Smooth muscle cell (in vitro differentiated cells): ENCODE data around the gene C9orf72. TPM values are rescaled to one million over a fixed set of nuclear protein-coding genes. Genes with fewer than 3 reads are reported as not detected.

ENCODE experiments used
- DNase-seq: peaks from one replicate; lab custom pipeline; 2025; ENCODE audit not compliant: unreplicated experiment; lab: John Stamatoyannopoulos, UW
- H2AFZ ChIP-seq: fragments of 200-600 bp; sonication (generic); 2 replicates; pipeline ENCODE4 v1.6.0; 2016; ENCODE audit warnings: antibody characterized with exemption, low read depth, mild to moderate bottlenecking
- H3F3A ChIP-seq: fragments of 200-600 bp; sonication (generic); 2 replicates; pipeline ENCODE4 v1.6.0; 2017; ENCODE audit warnings: antibody characterized with exemption, low read depth
- H3K27ac ChIP-seq: fragments of 200-600 bp; sonication (generic); 2 replicates; pipeline ENCODE4 v1.5.1; 2016; ENCODE audit warnings: low read depth, mild to moderate bottlenecking
- H3K27me3 ChIP-seq: fragments of 200-600 bp; sonication (generic); 2 replicates; pipeline ENCODE4 v1.6.1; 2016; ENCODE audit warnings: low read depth, mild to moderate bottlenecking
- H3K36me3 ChIP-seq: fragments of 200-600 bp; sonication (generic); 2 replicates; pipeline ENCODE4 v1.5.1; 2016; ENCODE audit warnings: low read depth
- H3K4me1 ChIP-seq: fragments of 200-600 bp; sonication (generic); 2 replicates; pipeline ENCODE4 v1.5.1; 2016; ENCODE audit warnings: low read depth
- H3K4me2 ChIP-seq: fragments of 200-600 bp; sonication (generic); 2 replicates; pipeline ENCODE4 v1.6.0; 2016; ENCODE audit warnings: mild to moderate bottlenecking
- H3K4me3 ChIP-seq: fragments of 200-600 bp; sonication (generic); 2 replicates; pipeline ENCODE4 v1.5.1; 2016; ENCODE audit warnings: mild to moderate bottlenecking
- H3K79me2 ChIP-seq: fragments of 200-600 bp; sonication (generic); 2 replicates; pipeline ENCODE4 v1.6.0; 2016; ENCODE audit warnings: low read depth, mild to moderate bottlenecking
- H3K9ac ChIP-seq: fragments of 200-600 bp; sonication (generic); 2 replicates; pipeline ENCODE4 v1.6.0; 2016; ENCODE audit warnings: low read depth
- H3K9me3 ChIP-seq: fragments of 200-600 bp; sonication (generic); replicated peaks from 2 replicates; pipeline ENCODE4 v1.5.1; 2016; ENCODE audit warnings: low read depth
- H4K20me1 ChIP-seq: fragments of 200-600 bp; sonication (generic); 2 replicates; pipeline ENCODE4 v1.6.0; 2016; ENCODE audit warnings: low read depth
- CTCF ChIP-seq: fragments of 200-600 bp; sonication (generic); IDR thresholded peaks from 2 replicates; pipeline ENCODE4 v1.5.1; 2017; ENCODE audit warnings: borderline replicate concordance, mild to moderate bottlenecking, antibody characterized with exemption; ENCODE audit not compliant: insufficient read depth, poor library complexity, severe bottlenecking
- WGBS: methylation state at CpG from one replicate; pipeline ENCODE4 v1.1.7; 2016; ENCODE audit warnings: low lambda C conversion rate; 5-methylcytosine and 5-hydroxymethylcytosine counted together
- polyA plus RNA-seq: library from polyadenylated mRNA; unstranded; fragments of >200 nt; fragmentation: Nextera tagmentation; extraction: Ambion mirVana; gene quantifications from 2 replicates; pipeline ENCODE4 v1.2.1, GENCODE V29; 2016
- total RNA-seq: library from RNA; depleted of rRNA; stranded (reverse); fragments of >200 nt; gene quantifications from 2 replicates; pipeline ENCODE4 v1.2.3, GENCODE V29; 2014

The C9orf72 gene, protein sequence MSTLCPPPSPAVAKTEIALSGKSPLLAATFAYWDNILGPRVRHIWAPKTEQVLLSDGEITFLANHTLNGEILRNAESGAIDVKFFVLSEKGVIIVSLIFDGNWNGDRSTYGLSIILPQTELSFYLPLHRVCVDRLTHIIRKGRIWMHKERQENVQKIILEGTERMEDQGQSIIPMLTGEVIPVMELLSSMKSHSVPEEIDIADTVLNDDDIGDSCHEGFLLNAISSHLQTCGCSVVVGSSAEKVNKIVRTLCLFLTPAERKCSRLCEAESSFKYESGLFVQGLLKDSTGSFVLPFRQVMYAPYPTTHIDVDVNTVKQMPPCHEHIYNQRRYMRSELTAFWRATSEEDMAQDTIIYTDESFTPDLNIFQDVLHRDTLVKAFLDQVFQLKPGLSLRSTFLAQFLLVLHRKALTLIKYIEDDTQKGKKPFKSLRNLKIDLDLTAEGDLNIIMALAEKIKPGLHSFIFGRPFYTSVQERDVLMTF
- total RNA-seq = 12.5 and 23.8 TPM in 2 replicates
- 6.1 and 8.2 TPM in 2 replicates for polyA plus RNA-seq

DNA sequence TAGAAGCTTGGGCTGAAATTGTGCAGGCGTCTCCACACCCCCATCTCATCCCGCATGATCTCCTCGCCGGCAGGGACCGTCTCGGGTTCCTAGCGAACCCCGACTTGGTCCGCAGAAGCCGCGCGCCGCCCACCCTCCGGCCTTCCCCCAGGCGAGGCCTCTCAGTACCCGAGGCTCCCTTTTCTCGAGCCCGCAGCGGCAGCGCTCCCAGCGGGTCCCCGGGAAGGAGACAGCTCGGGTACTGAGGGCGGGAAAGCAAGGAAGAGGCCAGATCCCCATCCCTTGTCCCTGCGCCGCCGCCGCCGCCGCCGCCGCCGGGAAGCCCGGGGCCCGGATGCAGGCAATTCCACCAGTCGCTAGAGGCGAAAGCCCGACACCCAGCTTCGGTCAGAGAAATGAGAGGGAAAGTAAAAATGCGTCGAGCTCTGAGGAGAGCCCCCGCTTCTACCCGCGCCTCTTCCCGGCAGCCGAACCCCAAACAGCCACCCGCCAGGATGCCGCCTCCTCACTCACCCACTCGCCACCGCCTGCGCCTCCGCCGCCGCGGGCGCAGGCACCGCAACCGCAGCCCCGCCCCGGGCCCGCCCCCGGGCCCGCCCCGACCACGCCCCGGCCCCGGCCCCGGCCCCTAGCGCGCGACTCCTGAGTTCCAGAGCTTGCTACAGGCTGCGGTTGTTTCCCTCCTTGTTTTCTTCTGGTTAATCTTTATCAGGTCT, at the start of gene C9orf72:
C9orf72 (minus strand) TSS at position 564 of the 716 bp plus-strand sequence. CDS start 6,361 bp downstream, outside the sequence.
- no peaks in the 10 kb centered on the region for H3K9me3 ChIP-seq
- H3F3A ChIP-seq = peaks cover 7% of the 10 kb centered on the region
- H3K4me2 ChIP-seq = peak within 1 kb of the TSS; percentile 89
- H3K9ac ChIP-seq = peak within 1 kb of the TSS; percentile 93
- peak; percentile 88 for DNase-seq
- no peaks in the 10 kb centered on the region for H4K20me1 ChIP-seq
- peaks cover 14% of the 10 kb centered on the region for H3K79me2 ChIP-seq
- peak within 1 kb of the TSS; percentile 89 for H2AFZ ChIP-seq
- peaks cover 8% of the 10 kb centered on the region for H3K4me1 ChIP-seq
- peak within 1 kb of the TSS; percentile 97 for H3K27ac ChIP-seq
- no peaks in the 10 kb centered on the region for H3K27me3 ChIP-seq
- H3K4me3 ChIP-seq = peak within 1 kb of the TSS; percentile 86
- TF ChIP-seq CTCF = no peak
- under 1% methylated on average over 50 of the region's 72 CpGs for WGBS
- no peaks in the 10 kb centered on the region for H3K36me3 ChIP-seq

DNA sequence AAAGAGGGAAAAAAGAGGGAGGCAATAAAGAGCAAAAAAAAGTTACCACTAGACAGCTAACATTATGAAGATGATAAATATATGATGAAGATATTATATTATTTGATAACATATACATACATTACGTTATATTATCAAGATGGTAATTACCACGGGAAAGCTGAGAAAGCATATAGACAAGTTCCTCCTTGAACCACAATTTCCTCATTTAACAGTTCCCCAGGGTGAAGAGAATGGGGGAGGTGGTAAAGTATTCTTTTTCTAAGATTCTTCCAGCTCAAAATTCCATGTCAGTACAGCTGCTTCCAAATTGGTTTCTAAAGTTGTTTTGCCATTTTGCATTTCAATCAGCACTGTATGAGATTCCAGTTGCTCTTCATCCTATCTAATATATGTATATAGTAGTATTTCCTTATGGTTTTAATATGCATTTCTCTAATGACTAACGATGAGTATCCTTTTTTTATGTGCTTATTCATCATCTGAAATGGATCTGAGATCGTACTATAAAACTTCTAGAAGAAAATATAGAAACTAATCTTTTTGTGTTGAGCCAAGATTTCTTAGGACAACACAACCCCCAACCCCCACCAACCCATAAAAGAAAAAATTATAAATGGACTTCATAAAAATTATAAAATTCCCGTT, 49.5 kb upstream of the C9orf72 start:
- 94% methylated on average over 5 of the region's 5 CpGs for WGBS
- Histone ChIP-seq H3K27ac (no peak overlapping the region), H3K9ac (no peak overlapping the region), H3K4me2 (no peak overlapping the region), H2AFZ (no peak overlapping the region), H3F3A (no peaks in the 10 kb centered on the region), H4K20me1 (no peaks in the 10 kb centered on the region), H3K79me2 (no peaks in the 10 kb centered on the region), H3K9me3 (no peaks in the 10 kb centered on the region), H3K4me3 (no peak overlapping the region), H3K36me3 (no peaks in the 10 kb centered on the region), H3K27me3 (no peaks in the 10 kb centered on the region), H3K4me1 (peaks cover 7% of the 10 kb centered on the region)
- TF ChIP-seq CTCF = no peak
- DNase-seq = no peak

GRCh38 chr9:27619743-27620142, 46.5 kb upstream of the C9orf72 start:
- TF ChIP-seq CTCF = no peak
- Histone ChIP-seq H4K20me1 (no peaks in the 10 kb centered on the region), H3K27me3 (no peaks in the 10 kb centered on the region), H3K4me2 (no peak overlapping the region), H3K9ac (no peak overlapping the region), H3K79me2 (no peaks in the 10 kb centered on the region), H3K4me1 (no peaks in the 10 kb centered on the region), H3K4me3 (no peak overlapping the region), H3K36me3 (no peaks in the 10 kb centered on the region), H3K27ac (no peak overlapping the region), H3K9me3 (no peaks in the 10 kb centered on the region), H2AFZ (no peak overlapping the region), H3F3A (no peaks in the 10 kb centered on the region)
- 87% methylated on average over 6 of the region's 6 CpGs for WGBS
- DNase-seq = no peak
